ENCODE data around the gene RAD23A. TPM values are rescaled to one million over a fixed set of nuclear protein-coding genes. Genes with fewer than 3 reads are reported as not detected.
A peak's percentile ranks its signal among the peaks of the same experiment; 100 is the strongest.

RAD23A gene
- total and polyA plus RNA-seq, 9 of the 15 experiments (the other 6 are each of a cell fraction or from before 2014, with no cell fraction given): 9.5 to 181 (median 101) TPM

GRCh38 chr19:12996406-12997094, 50.9 kb downstream of the RAD23A start (continued):
- TF ChIP-seq, protein P1, sequence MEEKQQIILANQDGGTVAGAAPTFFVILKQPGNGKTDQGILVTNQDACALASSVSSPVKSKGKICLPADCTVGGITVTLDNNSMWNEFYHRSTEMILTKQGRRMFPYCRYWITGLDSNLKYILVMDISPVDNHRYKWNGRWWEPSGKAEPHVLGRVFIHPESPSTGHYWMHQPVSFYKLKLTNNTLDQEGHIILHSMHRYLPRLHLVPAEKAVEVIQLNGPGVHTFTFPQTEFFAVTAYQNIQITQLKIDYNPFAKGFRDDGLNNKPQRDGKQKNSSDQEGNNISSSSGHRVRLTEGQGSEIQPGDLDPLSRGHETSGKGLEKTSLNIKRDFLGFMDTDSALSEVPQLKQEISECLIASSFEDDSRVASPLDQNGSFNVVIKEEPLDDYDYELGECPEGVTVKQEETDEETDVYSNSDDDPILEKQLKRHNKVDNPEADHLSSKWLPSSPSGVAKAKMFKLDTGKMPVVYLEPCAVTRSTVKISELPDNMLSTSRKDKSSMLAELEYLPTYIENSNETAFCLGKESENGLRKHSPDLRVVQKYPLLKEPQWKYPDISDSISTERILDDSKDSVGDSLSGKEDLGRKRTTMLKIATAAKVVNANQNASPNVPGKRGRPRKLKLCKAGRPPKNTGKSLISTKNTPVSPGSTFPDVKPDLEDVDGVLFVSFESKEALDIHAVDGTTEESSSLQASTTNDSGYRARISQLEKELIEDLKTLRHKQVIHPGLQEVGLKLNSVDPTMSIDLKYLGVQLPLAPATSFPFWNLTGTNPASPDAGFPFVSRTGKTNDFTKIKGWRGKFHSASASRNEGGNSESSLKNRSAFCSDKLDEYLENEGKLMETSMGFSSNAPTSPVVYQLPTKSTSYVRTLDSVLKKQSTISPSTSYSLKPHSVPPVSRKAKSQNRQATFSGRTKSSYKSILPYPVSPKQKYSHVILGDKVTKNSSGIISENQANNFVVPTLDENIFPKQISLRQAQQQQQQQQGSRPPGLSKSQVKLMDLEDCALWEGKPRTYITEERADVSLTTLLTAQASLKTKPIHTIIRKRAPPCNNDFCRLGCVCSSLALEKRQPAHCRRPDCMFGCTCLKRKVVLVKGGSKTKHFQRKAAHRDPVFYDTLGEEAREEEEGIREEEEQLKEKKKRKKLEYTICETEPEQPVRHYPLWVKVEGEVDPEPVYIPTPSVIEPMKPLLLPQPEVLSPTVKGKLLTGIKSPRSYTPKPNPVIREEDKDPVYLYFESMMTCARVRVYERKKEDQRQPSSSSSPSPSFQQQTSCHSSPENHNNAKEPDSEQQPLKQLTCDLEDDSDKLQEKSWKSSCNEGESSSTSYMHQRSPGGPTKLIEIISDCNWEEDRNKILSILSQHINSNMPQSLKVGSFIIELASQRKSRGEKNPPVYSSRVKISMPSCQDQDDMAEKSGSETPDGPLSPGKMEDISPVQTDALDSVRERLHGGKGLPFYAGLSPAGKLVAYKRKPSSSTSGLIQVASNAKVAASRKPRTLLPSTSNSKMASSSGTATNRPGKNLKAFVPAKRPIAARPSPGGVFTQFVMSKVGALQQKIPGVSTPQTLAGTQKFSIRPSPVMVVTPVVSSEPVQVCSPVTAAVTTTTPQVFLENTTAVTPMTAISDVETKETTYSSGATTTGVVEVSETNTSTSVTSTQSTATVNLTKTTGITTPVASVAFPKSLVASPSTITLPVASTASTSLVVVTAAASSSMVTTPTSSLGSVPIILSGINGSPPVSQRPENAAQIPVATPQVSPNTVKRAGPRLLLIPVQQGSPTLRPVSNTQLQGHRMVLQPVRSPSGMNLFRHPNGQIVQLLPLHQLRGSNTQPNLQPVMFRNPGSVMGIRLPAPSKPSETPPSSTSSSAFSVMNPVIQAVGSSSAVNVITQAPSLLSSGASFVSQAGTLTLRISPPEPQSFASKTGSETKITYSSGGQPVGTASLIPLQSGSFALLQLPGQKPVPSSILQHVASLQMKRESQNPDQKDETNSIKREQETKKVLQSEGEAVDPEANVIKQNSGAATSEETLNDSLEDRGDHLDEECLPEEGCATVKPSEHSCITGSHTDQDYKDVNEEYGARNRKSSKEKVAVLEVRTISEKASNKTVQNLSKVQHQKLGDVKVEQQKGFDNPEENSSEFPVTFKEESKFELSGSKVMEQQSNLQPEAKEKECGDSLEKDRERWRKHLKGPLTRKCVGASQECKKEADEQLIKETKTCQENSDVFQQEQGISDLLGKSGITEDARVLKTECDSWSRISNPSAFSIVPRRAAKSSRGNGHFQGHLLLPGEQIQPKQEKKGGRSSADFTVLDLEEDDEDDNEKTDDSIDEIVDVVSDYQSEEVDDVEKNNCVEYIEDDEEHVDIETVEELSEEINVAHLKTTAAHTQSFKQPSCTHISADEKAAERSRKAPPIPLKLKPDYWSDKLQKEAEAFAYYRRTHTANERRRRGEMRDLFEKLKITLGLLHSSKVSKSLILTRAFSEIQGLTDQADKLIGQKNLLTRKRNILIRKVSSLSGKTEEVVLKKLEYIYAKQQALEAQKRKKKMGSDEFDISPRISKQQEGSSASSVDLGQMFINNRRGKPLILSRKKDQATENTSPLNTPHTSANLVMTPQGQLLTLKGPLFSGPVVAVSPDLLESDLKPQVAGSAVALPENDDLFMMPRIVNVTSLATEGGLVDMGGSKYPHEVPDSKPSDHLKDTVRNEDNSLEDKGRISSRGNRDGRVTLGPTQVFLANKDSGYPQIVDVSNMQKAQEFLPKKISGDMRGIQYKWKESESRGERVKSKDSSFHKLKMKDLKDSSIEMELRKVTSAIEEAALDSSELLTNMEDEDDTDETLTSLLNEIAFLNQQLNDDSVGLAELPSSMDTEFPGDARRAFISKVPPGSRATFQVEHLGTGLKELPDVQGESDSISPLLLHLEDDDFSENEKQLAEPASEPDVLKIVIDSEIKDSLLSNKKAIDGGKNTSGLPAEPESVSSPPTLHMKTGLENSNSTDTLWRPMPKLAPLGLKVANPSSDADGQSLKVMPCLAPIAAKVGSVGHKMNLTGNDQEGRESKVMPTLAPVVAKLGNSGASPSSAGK (IDR thresholded peaks at IDR 0.05): peak; percentile 40; the same call in 1 of the 2 replicates
- TF ChIP-seq MYC (IDR thresholded peaks at IDR 0.05; ENCODE audit: low read depth, low read length): peak; percentile 42; the same call in 1 of the 2 replicates
- TF ChIP-seq MYC (CRISPR knock-in tag; IDR thresholded peaks at IDR 0.05; ENCODE audit: borderline replicate concordance, low read depth): no peak
- peak; percentile 76 for TF ChIP-seq NCOA6 (IDR thresholded peaks at IDR 0.05)
- TF ChIP-seq, protein P2, sequence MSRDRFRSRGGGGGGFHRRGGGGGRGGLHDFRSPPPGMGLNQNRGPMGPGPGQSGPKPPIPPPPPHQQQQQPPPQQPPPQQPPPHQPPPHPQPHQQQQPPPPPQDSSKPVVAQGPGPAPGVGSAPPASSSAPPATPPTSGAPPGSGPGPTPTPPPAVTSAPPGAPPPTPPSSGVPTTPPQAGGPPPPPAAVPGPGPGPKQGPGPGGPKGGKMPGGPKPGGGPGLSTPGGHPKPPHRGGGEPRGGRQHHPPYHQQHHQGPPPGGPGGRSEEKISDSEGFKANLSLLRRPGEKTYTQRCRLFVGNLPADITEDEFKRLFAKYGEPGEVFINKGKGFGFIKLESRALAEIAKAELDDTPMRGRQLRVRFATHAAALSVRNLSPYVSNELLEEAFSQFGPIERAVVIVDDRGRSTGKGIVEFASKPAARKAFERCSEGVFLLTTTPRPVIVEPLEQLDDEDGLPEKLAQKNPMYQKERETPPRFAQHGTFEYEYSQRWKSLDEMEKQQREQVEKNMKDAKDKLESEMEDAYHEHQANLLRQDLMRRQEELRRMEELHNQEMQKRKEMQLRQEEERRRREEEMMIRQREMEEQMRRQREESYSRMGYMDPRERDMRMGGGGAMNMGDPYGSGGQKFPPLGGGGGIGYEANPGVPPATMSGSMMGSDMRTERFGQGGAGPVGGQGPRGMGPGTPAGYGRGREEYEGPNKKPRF (IDR thresholded peaks at IDR 0.05; ENCODE audit: low read depth, low read length): no peak
- TF ChIP-seq HNRNPL (IDR thresholded peaks at IDR 0.05; ENCODE audit: low read depth, low read length): peak; percentile 13; the same call in 1 of the 2 replicates
- TF ChIP-seq RHOXF2B (CRISPR knock-in tag; conservative IDR thresholded peaks at IDR 0.05): no peak
- 0 out of 2 replicates have a peak, but pooled peaks have one; percentile 27 for TF ChIP-seq RNF2 (IDR thresholded peaks at IDR 0.05)
- TF ChIP-seq, protein P3, sequence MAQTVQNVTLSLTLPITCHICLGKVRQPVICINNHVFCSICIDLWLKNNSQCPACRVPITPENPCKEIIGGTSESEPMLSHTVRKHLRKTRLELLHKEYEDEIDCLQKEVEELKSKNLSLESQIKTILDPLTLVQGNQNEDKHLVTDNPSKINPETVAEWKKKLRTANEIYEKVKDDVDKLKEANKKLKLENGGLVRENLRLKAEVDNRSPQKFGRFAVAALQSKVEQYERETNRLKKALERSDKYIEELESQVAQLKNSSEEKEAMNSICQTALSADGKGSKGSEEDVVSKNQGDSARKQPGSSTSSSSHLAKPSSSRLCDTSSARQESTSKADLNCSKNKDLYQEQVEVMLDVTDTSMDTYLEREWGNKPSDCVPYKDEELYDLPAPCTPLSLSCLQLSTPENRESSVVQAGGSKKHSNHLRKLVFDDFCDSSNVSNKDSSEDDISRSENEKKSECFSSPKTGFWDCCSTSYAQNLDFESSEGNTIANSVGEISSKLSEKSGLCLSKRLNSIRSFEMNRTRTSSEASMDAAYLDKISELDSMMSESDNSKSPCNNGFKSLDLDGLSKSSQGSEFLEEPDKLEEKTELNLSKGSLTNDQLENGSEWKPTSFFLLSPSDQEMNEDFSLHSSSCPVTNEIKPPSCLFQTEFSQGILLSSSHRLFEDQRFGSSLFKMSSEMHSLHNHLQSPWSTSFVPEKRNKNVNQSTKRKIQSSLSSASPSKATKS (CRISPR knock-in tag; IDR thresholded peaks at IDR 0.05): no peak

All from K562 (cell line).